NCI-H1105 (cell line): Measurements from ENCODE around the gene ADCY1.

Source experiments
- DNase-seq: peaks from one replicate; lab custom pipeline; 2025; lab: John Stamatoyannopoulos, UW

ADCY1 gene

DNA sequence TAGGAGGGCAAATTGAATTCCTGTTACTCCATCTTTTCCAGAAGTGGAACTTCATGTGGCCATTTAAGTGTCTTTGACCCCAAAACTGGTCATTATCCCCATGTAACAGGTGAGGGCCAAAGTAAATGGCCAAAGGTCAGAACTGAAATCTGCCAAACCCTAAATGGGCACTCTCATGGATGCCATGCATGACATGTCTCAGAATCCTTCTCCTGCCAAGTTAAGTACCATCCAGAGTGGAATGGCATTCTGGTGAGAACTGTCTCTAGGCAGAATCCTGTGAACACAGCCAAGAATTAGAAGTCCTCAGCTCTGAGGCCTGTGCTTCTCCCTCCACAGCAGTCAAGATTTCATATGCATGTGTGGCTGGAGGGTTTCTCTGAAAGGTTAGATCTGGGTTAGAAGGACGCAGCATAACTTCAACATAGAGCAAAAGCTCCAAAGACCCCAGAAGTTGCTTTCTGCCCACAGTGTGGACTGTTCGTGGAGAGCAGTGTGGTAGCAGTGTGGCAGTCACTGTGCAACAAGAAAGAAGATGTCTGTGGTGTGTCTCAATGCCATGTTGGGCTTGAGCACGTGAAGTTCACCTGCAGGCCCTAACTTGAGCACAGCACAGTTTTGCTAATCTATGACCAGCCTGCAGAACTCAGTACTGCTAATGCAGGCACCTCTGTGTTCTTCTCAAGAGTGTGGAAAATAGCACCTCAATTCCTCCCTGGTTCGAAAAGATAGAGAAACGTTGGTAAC, 121.3 kb downstream of the ADCY1 start:
- no peak for DNase-seq

DNA sequence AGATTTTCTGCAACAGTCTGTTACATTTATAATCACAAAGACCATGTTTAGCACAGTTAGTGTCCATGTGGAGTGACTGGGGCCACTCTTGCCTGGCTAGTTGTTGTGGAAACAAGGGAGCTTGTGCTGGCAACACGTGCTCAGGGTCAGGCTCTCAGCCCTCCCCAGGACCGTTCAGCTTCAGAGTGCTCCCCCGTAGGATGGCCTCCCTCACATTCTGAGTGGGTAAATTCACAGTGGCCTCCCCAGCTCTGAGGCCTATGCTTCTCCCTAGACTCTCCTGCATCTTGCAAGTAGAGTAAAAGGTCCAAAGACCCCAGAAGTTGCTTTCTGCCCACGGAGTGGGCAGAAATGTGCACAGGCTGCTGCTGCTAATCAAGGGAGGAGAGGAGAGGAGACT, 122.3 kb downstream of the ADCY1 start:
- DNase-seq, result no peak

DNA sequence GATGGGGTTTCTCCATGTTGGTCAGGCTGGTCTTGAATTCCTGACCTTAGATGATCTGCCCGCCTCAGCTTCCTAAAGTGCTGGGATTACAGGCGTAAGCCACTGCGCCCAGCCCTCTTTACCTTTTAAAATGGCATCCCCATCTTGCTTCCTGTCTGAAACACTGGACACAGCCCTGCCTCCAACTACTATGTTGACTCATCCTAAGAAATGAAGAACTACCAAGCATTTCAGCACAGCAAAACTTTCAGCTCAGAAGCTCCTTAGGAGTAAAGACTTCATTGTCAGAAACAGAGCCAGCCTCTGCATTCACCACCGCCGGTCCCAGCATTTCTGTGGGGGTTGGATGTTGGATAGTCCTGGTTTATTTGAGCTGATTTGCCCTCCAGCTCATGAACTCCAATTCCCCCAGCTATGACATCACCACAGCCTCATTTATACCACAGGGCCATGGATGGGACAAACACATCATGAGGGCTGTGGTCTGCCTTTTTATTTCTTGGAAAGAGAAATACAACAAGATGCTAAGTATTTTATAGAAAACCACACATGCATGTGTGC, 123.5 kb downstream of the ADCY1 start:
- DNase-seq, result no peak

DNA sequence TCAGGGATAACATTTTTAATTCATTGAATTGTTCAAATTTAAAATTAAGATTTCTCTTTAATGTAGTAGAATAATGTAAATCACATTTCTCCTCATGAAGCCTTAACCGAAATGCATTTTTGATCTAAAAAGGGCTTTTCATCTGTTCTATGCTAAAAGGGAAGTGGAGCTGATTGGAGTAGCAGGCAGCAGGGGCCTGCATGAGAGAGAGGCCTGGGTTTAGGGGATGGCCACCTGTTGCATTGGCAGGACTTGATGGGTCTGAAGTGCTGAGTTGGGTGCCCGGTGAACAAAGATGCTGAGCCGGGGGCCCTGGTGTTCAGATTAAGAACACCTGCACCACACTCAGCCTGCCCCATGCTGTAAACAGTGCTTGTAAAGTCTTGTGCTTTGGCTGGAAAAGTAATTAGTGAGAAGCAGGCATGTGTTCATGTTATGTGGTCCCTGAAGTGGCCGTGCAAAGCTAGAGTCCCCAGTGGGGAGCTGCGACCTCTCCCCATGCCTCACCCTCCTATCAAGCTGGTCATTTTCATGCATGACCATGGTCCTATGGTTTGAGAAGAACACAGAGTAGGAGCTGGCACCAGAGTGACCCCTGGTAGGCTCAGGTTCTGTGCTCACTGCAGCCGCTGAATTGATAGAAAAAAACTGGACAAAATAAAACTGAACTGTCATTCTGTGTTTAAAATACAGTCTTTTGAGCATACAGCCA, 124.3 kb downstream of the ADCY1 start:
- no peak for DNase-seq

DNA sequence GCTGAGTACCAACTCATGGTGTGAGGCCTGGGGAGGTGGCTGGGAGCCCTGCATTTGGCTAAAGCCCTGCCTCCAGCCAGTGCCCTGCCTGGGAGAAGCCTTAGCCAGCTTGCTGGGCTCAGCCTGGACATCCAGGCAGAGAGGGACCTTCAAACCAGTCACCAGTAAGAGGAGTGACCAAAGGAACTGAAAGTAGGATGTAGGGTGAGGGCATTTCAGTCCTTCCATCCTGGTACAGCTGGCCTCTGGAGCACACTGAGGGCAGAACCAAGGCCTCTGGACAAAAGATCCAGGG, 124.8 kb downstream of the ADCY1 start:
- DNase-seq, result no peak

DNA sequence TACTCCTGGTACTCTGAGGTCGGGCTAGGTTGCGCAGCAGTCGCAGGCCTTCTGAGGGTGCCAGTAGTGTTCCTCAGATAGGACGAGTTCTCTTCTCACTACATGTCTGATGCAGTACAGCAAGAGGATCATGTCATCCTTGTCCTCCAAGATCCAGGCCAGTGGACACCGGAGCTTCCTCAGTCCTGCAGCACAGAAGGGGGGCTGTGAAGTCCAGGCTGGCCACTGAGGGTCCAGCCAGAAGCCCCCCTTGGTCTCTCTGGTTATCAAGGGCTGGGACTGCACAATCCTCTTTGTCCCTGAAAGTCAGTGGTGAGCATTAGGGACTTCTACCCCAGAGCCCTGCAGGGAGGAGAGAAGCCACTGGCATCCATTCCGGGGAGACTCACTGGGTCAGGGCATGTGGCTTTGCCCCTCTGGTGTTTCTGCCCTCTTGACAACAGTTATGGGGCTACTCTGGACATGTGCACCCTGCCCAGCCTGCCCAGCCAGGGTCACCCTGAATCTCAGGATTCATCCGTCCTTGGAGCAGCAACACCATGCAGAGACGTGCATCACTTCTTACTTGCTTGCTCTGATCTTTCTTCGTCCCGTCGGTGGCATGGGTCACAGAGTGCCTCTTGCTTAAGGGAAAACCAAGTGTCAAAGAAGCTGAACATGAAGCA, 125.7 kb downstream of the ADCY1 start:
- no peak for DNase-seq

DNA sequence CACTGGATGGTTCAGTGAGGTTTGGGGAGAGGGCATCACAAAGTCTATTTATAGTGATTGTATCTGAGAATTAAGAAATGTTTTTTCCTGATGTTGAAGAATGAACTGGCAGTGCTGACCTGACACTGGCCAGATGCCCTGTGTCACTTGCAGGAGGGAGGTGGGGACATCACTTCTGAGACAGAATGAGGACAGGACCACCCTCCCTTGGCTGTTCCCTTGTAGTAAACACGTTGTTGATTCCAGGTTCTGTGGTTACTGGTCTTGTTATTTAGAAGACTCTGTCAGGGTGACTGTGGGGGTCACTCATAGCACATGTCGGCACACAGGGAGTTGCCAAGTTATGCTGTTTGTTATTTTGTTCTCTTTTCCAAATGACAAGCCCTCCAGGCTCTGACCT, 126.4 kb downstream of the ADCY1 start:
- no peak for DNase-seq

DNA sequence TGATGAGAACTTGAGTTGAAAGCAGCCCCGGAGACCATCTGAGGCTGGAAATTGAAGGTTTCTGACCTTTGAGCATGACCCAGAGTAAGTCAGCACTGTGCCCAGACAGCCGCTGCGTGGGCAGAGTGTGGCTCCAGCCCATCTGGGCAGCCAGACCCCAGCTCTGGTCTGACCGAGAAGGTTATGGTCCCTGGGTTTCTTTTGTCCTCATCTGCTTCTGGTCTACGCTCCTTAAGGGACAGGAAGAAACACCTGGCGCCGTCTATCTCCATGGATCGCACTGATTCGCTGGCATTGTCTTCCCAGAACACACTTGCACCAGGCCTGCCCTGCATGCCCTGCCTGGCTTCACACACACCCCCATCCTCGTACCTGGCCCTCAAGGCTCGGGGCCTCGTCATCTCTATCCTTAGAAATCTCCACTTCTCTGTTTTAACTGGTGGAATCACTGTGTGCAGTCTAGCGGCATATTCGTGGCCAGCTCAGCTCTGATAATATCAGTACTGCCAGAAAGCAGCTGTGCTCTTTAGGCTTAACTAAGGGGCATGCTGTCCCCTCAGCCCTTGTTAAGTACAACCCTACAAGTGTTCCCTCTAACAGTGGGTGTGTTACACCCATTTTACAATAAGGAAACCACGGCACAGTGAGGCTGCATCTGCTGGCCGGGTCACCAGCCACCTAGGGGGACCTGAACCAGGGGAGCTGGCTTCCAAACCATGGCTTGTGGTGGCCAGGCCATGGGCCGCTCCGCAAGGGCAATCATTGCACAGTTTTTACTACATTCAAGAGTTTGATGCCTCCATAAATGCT, 127.7 kb downstream of the ADCY1 start:
- DNase-seq, result no peak

DNA sequence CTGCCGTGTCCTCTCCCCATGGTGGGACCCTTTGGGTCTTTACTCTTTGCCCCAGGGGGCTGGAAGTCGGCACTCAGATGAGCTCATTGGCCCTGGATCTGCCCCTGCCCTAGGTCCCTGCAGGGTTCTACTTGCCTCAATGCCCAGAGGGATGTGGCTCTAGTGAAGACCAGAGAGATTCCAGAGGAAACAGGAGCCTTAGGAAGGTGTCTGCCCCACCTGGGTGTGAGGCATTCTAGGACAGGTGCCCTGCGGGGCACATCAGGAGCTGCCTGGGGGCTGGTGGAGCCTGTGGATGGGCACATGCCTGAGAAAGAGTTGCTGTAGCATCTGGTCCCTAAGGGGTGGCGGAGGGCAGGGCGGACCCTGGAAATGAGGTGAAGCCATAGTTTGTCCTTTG, 128.6 kb downstream of the ADCY1 start:
- no peak for DNase-seq

DNA sequence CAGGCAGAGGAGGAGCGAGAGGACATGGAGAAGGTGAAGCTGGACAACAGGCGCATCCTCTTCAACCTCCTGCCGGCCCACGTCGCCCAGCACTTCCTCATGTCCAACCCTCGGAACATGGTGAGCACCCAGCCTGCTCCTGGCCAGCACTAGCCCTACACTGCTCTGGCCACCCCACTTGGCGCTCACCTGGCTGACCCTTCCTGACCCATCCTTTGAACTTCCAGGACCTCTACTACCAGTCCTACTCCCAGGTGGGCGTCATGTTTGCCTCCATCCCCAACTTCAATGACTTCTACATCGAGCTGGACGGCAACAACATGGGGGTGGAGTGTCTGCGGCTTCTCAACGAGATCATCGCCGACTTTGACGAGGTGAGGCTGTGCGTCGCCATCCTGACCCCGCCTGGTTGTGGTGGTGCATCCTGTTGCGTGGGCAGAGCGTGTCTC, 129.2 kb downstream of the ADCY1 start:
- DNase-seq, result no peak

DNA sequence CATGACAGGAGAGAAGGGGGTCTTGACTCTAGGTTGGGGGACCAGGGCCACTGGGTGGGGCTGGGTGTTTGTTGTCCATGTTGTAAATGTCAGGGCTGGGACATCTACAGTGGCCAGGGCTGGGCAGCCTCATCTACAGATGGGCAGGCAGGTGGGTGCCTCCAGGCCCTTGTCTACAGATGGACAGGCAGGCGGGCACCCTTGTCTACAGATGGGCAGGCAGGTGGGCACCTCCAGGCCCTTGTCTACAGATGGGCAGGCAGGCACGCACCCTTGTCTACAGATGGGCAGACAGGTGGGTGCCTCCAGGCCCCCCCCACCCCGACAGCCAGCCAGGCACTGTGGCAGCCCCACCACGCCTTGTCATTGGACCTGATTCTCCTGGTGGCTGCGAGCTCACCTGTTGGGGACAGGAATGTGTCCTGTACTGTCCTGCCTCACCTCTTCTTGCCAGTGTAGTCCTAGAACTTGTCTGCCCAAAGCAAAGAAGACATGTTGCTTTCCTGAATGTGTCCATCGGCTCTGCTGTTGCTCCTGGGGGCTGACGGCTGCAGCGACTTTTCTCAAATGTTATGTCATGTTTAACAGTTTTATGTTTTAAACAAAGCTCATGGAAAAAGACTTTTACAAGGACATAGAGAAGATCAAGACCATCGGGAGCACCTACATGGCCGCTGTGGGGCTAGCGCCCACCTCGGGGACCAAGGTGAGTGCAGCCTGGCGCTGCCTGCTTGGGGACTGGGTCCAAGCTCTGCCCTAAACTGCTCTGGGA, 129.9 kb downstream of the ADCY1 start:
- no peak for DNase-seq

DNA sequence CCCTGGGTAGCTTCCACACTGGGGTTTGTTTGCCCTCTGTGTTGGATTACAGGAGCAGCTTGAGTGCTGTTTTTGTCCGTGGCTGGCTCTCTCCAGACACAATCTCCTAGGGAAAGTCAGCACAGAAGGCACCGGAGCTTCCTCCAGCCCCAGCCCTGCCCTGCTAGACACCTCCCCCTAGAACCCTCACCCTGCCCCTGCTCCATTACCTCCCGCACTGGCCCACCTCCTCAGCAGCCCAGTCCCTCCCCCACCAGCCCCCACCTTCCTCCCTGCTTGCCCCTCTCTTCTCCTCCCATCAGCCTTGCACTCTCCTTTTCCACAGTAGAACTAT, 130.5 kb downstream of the ADCY1 start:
- no peak for DNase-seq

DNA sequence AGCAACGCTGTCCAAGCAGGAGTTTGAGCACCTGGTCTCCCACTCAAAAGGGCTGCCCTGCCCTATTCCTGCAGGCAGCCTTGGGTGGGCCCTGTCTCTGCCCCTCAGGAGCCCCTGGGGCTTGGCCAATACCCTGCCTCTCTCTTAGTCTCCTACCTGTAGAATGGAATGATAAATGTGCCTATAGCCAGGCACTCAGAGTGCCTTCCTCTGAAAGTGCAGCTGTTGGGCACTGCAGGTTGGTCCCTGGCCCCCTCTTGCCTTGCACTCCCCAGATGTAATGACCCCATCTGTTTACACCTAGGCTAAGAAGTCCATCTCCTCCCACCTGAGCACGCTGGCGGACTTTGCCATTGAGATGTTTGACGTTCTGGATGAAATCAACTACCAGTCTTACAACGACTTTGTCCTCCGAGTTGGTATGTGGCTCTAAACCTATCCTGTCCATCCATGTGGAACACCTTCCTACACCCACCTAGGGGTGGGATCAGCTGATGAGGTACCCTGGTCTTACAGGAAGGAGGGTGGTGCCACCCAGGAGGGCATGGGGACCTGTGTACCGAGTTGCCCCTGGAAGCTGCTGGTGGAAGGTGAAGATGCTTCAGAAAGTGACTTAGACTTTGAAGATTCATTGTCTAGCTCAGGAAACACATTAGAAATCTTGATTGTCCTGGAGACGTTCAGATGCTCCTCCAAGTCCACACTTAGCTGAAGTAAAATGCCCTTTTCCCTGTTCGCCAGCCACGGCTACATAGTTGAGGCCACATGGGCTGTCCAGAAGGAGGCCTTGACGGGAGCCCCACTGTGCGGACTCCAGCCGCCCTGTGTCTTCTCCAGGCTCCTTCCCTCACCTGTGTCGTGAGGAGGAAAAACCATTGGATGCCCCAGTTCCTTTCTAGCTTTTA, 134.1 kb downstream of the ADCY1 start:
- no peak for DNase-seq

DNA sequence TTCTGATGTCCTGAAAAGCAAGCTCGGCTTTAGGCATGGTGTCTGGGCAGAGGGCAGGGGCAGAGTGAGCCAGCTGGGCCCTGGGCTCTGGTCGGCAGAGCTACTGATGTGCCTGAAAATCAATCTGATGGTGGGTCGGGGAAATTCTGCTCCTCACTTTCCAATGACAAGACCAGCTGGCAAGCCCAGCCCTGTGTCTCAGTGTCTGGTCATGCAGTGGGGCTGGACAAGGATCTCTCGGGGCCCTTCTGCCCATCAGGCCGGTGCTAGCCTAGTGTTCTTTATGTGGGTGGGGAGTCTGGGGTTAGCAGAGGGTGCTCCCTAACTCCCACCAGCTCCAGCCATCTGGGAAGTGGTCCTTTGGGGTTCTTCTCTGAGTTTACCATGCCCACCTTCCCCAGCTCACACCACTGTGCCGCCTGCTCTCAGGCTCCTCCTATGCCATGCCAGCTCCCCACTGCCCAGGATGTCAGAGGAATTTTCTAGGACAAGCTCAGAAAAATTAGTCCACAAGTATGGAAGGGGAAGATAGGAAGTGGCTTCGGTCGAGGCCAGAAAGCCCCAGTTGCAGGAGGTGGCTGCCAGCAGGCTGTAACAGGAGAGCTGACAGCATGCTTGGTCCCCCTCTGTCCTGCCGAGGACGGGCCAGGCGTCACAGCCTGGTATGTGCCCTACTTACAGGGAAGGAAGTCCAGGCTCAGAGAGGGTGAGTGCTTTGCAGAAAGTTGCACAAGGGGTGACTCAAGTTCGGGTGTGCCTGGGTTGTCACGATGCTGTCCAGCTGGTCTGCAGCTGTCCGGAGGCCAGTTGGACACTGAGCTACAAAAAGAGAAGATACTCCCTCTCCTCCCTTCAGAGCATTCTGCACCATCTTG, 135.2 kb downstream of the ADCY1 start:
- DNase-seq, result no peak

DNA sequence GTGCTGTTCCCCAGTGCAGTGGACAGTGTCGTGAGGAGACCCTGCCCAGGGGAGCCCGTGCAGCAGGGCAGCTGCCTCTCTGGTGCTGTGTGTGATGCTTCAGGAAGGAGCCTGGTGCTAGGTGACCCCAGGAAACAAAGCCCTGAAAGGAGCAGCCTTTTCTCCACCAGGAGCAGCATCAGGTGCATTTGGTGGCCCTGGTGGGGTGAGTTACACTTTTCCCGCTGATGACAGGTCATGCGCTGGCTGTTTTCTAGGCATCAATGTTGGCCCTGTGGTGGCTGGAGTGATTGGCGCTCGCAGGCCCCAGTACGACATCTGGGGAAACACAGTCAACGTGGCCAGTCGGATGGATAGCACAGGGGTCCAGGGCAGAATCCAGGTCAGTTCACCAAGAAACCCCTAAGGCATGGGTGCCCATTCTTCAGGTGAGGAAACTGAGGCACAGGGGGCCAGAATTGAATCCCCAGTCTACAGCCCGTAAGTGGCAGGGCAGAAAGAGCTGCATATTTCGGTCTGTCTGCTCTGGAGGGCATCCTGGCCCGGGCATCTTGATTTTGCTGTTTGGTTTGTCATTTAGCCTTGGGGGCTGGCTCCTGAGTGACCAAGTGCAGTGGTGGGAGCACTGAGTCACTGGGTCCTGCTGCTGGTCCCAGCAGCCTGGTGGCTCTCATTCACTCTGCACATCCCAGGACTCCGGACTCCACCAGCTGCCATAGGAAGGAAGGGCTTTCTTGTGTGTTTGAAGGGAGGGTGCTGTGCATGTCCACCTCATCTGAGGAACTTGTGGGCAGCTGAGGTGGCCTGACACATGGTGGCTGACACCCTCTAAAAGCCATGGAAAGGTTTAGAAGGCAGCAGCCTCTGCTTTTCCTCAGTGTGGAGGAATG, 136.3 kb downstream of the ADCY1 start:
- DNase-seq, result no peak

DNA sequence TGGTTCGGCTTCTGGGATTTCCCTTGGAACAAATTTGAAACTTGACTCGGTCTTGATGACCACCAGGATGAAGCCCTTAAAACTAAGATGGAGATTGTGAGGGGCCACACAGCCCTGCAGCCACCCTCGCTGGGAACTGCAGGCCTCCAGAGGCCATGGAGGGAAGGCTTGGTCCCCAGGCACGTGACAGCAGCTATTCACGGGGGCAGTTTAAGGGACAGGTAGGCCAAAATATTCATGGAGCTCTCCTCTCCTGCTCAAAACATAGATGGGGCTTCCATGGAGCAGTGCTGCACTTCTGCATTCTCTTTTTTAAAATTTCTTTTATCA, 137.0 kb downstream of the ADCY1 start:
- no peak for DNase-seq

DNA sequence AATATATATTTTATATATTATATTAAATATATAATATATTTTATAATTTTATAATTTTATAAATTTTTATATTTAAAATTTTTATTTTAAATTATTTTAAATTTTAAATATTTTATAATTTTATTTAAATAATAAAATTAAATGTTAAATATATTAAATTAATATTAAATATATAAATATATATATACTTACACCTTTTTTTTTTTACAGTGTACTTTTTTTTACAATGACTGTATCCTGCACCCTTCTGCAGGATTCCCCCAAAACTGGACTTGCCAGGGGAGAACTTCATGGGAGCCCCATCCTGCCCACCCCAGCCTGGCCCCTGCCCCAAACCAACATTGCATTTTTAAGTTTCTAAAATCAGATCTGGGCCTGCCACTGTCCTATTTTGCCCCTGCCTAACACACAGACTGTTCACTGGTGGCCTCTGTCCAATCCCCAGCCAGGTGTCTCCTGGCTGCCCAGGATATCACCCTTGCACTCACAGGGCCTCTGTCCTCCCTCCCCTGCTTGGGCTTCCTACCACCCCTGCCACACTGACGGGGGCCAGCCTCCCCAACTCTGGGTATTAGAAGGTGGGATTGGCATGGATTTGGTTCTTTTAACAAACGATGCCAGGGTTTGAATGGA, 138.0 kb downstream of the ADCY1 start:
- no peak for DNase-seq
